Measurements from ENCODE around the gene FAM187B.

FAM187B gene

DNA sequence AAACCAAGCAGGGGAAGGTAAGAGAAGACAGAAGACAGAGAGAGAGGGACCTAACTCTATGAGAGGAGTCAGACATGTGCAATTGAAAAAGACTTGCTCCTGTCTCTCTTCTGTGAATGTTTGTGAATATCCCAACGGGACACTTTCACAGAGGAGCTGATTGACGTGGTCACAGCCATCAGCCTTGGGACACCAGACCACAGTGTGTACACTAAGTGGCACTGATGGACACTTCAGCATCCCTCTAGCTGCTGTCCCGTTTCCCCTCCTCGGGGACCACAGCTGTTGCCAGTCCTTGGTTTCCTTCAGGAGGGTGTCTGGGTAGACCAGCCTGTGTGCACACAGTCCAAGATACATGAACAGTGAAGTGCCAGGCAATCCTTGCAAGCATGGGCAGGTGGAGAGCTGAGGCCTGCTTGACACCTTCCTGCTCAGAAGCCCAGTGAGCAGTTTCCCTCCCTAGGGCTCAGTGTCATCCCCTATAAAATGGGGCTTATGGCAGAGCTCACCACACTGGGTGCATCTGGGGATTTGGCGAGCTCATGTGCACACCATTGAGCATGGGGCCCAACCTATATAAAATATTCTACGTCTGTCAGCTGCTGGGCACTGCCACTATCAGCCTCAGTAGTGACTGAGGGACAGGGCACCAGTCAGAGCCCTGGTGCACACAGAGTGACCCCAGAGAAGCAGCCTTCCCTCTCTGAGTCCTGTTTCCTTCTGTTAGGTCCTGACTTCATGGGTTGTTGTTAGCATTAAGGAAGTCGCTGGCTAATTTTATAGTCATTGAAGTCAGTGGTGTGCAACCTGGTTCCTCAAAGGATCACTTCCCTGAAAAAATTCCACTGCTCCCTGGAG, 36.0 kb upstream of the FAM187B start:
- Histone ChIP-seq H3K4me3 (ENCODE audit: low read depth in 1 of 2, low read length in 1 of 2) (no peak overlapping the region), H3K27ac (no peak overlapping the region), H3K9me3 (no peaks in the 10 kb centered on the region), H3K4me1 (ENCODE audit: control insufficient read depth in 1 of 2, insufficient read depth in 1 of 2, low read depth in 1 of 2, low read length in 1 of 2) (peaks cover 29 to 31% of the 10 kb centered on the region in 2 experiments), H3K36me3 (no peaks in the 10 kb centered on the region), H3K27me3 (peaks cover 26% of the 10 kb centered on the region)
- TF ChIP-seq, protein P1, sequence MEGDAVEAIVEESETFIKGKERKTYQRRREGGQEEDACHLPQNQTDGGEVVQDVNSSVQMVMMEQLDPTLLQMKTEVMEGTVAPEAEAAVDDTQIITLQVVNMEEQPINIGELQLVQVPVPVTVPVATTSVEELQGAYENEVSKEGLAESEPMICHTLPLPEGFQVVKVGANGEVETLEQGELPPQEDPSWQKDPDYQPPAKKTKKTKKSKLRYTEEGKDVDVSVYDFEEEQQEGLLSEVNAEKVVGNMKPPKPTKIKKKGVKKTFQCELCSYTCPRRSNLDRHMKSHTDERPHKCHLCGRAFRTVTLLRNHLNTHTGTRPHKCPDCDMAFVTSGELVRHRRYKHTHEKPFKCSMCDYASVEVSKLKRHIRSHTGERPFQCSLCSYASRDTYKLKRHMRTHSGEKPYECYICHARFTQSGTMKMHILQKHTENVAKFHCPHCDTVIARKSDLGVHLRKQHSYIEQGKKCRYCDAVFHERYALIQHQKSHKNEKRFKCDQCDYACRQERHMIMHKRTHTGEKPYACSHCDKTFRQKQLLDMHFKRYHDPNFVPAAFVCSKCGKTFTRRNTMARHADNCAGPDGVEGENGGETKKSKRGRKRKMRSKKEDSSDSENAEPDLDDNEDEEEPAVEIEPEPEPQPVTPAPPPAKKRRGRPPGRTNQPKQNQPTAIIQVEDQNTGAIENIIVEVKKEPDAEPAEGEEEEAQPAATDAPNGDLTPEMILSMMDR (IDR thresholded peaks at IDR 0.05): no peak

- Histone ChIP-seq H3K4me1 (ENCODE audit: control insufficient read depth in 1 of 2, insufficient read depth in 1 of 2, low read depth in 1 of 2, low read length in 1 of 2) (peaks cover 23 to 26% of the 10 kb centered on the region in 2 experiments), H3K4me3 (ENCODE audit: low read depth in 1 of 2, low read length in 1 of 2) (no peak overlapping the region), H3K9me3 (no peaks in the 10 kb centered on the region), H3K27ac (no peak overlapping the region), H3K27me3 (peaks cover 30% of the 10 kb centered on the region), H3K36me3 (no peaks in the 10 kb centered on the region)
- TF ChIP-seq, protein P1 (IDR thresholded peaks at IDR 0.05): no peak
Observed at GRCh38 chr19:35262101-35262761, 33.7 kb upstream of the FAM187B start.

GRCh38 chr19:35261356-35262100, 33.0 kb upstream of the FAM187B start:
- Histone ChIP-seq H3K9me3 (no peaks in the 10 kb centered on the region), H3K4me1 (ENCODE audit: control insufficient read depth in 1 of 2, insufficient read depth in 1 of 2, low read depth in 1 of 2, low read length in 1 of 2) (peaks cover 16 to 19% of the 10 kb centered on the region in 2 experiments), H3K4me3 (ENCODE audit: low read depth in 1 of 2, low read length in 1 of 2) (no peak overlapping the region), H3K27ac (no peak overlapping the region), H3K36me3 (no peaks in the 10 kb centered on the region), H3K27me3 (peaks cover 30% of the 10 kb centered on the region)
- TF ChIP-seq, protein P1 (IDR thresholded peaks at IDR 0.05): no peak

DNA sequence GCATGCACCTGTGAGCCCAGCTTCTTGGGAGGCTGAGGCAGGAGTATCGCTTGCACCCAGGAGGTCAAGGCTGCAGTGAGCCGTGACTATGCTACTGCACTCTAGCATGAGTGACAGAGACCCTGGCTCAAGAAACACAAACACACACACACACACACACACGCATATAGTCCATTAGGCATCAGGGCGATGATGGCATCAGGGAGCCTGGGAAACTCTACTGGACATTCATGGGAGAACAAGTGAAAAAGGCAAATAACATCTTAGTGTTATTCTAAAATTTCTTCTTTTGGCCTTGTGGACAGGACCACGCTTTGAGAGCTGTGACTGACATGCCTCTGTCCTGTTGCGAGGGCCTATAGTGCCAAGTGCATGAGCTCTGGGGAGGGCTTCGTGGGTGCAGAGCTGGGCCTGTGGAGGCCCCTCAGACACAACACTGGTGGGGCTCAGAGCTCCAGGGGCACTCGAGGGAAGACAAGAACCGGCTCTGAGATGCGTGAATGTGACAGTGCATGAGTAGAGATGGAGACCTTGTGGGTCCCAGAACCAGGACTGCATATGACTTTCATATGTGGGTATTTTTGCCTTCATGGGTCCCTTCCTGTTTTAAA, 32.3 kb upstream of the FAM187B start:
- H3K4me3 ChIP-seq (ENCODE audit: low read depth in 1 of 2, low read length in 1 of 2): no peak overlapping the region
- H3K27ac ChIP-seq: no peak overlapping the region
- peaks cover 30% of the 10 kb centered on the region for H3K27me3 ChIP-seq
- H3K4me1 ChIP-seq (ENCODE audit: control insufficient read depth in 1 of 2, insufficient read depth in 1 of 2, low read depth in 1 of 2, low read length in 1 of 2): peaks cover 9 to 12% of the 10 kb centered on the region in 2 experiments
- TF ChIP-seq, protein P1 (IDR thresholded peaks at IDR 0.05): no peak
- no peaks in the 10 kb centered on the region for H3K9me3 ChIP-seq
- H3K36me3 ChIP-seq: no peaks in the 10 kb centered on the region

DNA sequence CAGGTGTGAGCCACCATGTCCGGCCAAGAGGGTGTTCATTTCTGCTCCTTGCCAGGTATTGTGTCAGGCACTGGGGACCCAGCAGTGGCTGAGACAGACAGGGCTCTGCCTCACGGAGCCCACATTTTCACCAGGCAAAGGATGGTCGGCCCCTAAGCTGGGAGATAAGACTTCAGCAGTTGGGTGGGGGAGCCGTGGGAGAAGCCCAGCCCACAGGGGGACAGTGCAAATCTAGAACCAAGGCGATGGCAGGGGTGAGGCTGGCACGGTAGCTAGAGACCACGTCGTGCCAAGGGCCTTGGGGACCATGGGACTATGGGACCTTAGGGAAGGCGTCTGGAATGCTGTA, 28.5 kb upstream of the FAM187B start:
- Histone ChIP-seq H3K9me3 (no peaks in the 10 kb centered on the region), H3K27me3 (peaks cover 21% of the 10 kb centered on the region), H3K27ac (no peak overlapping the region), H3K36me3 (no peaks in the 10 kb centered on the region), H3K4me3 (ENCODE audit: low read depth in 1 of 2, low read length in 1 of 2) (no peak overlapping the region), H3K4me1 (ENCODE audit: control insufficient read depth in 1 of 2, insufficient read depth in 1 of 2, low read depth in 1 of 2, low read length in 1 of 2) (no peaks in the 10 kb centered on the region)
- TF ChIP-seq, protein P1 (IDR thresholded peaks at IDR 0.05): no peak

Measured in neutrophil (primary cell).